Naive thymus-derived CD4-positive, alpha-beta T cell (primary cell): ENCODE measurements around the gene FGFR1OP2. TPM values are rescaled to one million over a fixed set of nuclear protein-coding genes. Genes with fewer than 3 reads are reported as not detected.
"Not testable (repeated sequence)": the region's sequence is repeated elsewhere in the genome, so short reads cannot be mapped to it uniquely, and the experiment has no call there.

Experiments
- ATAC-seq: fragments of 150-1000 bp; cut with Tn5 transposase; 2 replicates; pipeline ENCODE4 v1.10.0; 2021; ENCODE audit warnings: mild to moderate bottlenecking, moderate library complexity
- CTCF ChIA-PET: fragments of 350-600 bp; sonication (Branson Sonifier 250); formaldehyde crosslinking; loops from one replicate; lab custom pipeline; 2021; ENCODE audit warnings: antibody characterized with exemption; lab: Charles Lee
- POLR2A ChIA-PET: fragments of 350-600 bp; sonication (Branson Sonifier 250); formaldehyde crosslinking; loops from one replicate; lab custom pipeline; 2021; ENCODE audit warnings: antibody characterized with exemption, inconsistent platforms; lab: Charles Lee
- DNase-seq, 9 donors: peaks; one replicate each; pipeline versions ENCODE4 v3.0.0 to v3.0.0-alpha.2; 2020 to 2022; ENCODE audit warnings: mixed read lengths in 1 of 9
- H3K27ac ChIP-seq: one replicate; pipeline ENCODE4 v1.7.0; 2013; ENCODE audit warnings: mild to moderate bottlenecking, low read depth, low read length, moderate library complexity
- H3K27me3 ChIP-seq, 2 donors: one replicate each; pipeline ENCODE4 v1.7.0; 2013; ENCODE audit warnings: low read length in 2 of 2, mild to moderate bottlenecking in 2 of 2, moderate library complexity in 2 of 2; ENCODE audit not compliant: control insufficient read depth in 2 of 2, insufficient read depth in 2 of 2
- H3K36me3 ChIP-seq, 3 experiments: 1 replicate in 2 of 3; 2 replicates in 1 of 3; pipeline ENCODE4 v1.7.0; 2013; ENCODE audit warnings: low read length in 3 of 3, mild to moderate bottlenecking in 3 of 3, moderate library complexity in 1 of 3; ENCODE audit not compliant: insufficient read depth in 3 of 3, control insufficient read depth in 2 of 3
- H3K4me1 ChIP-seq, 2 donors: one replicate each; pipeline ENCODE4 v1.7.0; 2013; ENCODE audit warnings: low read length in 2 of 2, mild to moderate bottlenecking in 2 of 2, moderate library complexity in 1 of 2; ENCODE audit not compliant: control insufficient read depth in 2 of 2, insufficient read depth in 2 of 2
- H3K4me3 ChIP-seq: 2 replicates; pipeline ENCODE4 v1.7.0; 2013; ENCODE audit warnings: mild to moderate bottlenecking, low read length
- H3K9me3 ChIP-seq, 3 experiments: 1 replicate in 2 of 3; 2 replicates in 1 of 3; pipeline ENCODE4 v1.7.0; 2013; ENCODE audit warnings: low read length in 3 of 3; ENCODE audit not compliant: control insufficient read depth in 2 of 3
- H3K27ac Mint-ChIP-seq, 9 donors: one replicate each; pipeline ENCODE4 v1.8.0; 2020 to 2022; ENCODE audit warnings: mixed read lengths in 9 of 9, mild to moderate bottlenecking in 8 of 9, moderate library complexity in 5 of 9, inconsistent platforms in 2 of 9
- H3K27me3 Mint-ChIP-seq, 5 donors: one replicate each; pipeline ENCODE4 v1.8.0; 2021 to 2022; ENCODE audit warnings: mixed read lengths in 5 of 5, mild to moderate bottlenecking in 1 of 5
- H3K36me3 Mint-ChIP-seq, 5 donors: one replicate each; pipeline ENCODE4 v1.8.0; 2020 to 2022; ENCODE audit warnings: mixed read lengths in 5 of 5, mild to moderate bottlenecking in 3 of 5, inconsistent platforms in 1 of 5
- H3K4me1 Mint-ChIP-seq, 7 donors: one replicate each; pipeline ENCODE4 v1.8.0; 2020 to 2022; ENCODE audit warnings: mixed read lengths in 7 of 7, mild to moderate bottlenecking in 3 of 7, inconsistent platforms in 1 of 7
- H3K4me3 Mint-ChIP-seq, 10 donors: one replicate each; pipeline ENCODE4 v1.8.0; 2020 to 2022; ENCODE audit warnings: mild to moderate bottlenecking in 10 of 10, mixed read lengths in 10 of 10, moderate library complexity in 6 of 10, inconsistent platforms in 2 of 10
- H3K9me3 Mint-ChIP-seq, 11 donors: one replicate each; pipeline ENCODE4 v1.8.0; 2020 to 2022; ENCODE audit warnings: mixed read lengths in 11 of 11, mild to moderate bottlenecking in 4 of 11, inconsistent platforms in 1 of 11, moderate library complexity in 1 of 11
- intact Hi-C, 2 donors: fragments of 100-400 bp; cut with micrococcal nuclease; formaldehyde crosslinking; loops; one replicate each; pipeline ENCODE4 v1.15.1; 2023
- polyA plus RNA-seq, 2 donors: library from polyadenylated mRNA; unstranded; fragments of 300-500 nt; fragmentation: Illumina TruSeq; gene quantifications; one replicate each; pipeline ENCODE4 v1.2.3, GENCODE V29; 2021
- total RNA-seq, 6 experiments: library from RNA in 5 of 6; stranded (reverse) in 5 of 6; gene quantifications; 1 replicate in 5 of 6; 2 replicates in 1 of 6; pipeline ENCODE4 v1.2.3 and lab custom pipeline; 2021 to 2026

FGFR1OP2 gene
- total RNA-seq = 10 to 100 TPM; 35.6 to 84.0 (median 79.0) TPM
- 10 to 100 TPM; 80.7 to 90.3 TPM for polyA plus RNA-seq
- 47.9 reads per million, percentile 70 among the genes with 10 or more reads in this experiment for total RNA-seq (lab: John Stamatoyannopoulos, UW)

- H3K4me1 Mint-ChIP-seq = peaks cover 42 to 79% (median 68%) of the 10 kb centered on the region in 7 donors
- peaks cover 6 to 25% (median 8%) of the 10 kb centered on the region in 5 donors for H3K36me3 Mint-ChIP-seq
- peaks cover 0 to 3% (median 0%) of the 10 kb centered on the region in 5 donors for H3K27me3 Mint-ChIP-seq
- Histone ChIP-seq H3K4me1 (peaks cover 32 to 35% of the 10 kb centered on the region in 2 donors), H3K36me3 (peaks cover 0 to 12% (median 0%) of the 10 kb centered on the region in 3 experiments), H3K4me3 (peak within 1 kb of the TSS; percentile 96), H3K9me3 (no peaks in the 10 kb centered on the region), H3K27me3 (no peaks in the 10 kb centered on the region), H3K27ac (peak within 1 kb of the TSS; percentile 94)
- ATAC-seq = peak; percentile 95
- intact Hi-C loops = loop anchor here (1.0 to 10.0 kb wide), 16 partner anchors 34 to 1886 kb away; partner anchors contain the start of genes ITPR2 (in 2 of the 2), MRPS35 (in 2 of the 2), PPFIBP1 (in 2 of the 2) and STK38L (in 2 of the 2)
- POLR2A ChIA-PET = interaction anchor here (0.9 to 1.1 kb wide), 5 partner anchors 84 to 308 kb away, joined by 3 to 6 read pairs (median 4); partner anchors contain the start of genes ITPR2 and MED21
- H3K9me3 Mint-ChIP-seq = peaks cover 0 to 2% (median 0%) of the 10 kb centered on the region in 11 donors
- H3K27ac Mint-ChIP-seq = peak within 1 kb of the TSS; percentile 91 to 99 (median 95)
- H3K4me3 Mint-ChIP-seq = peak within 1 kb of the TSS; percentile 87 to 99 (median 97)
- peak; percentile 82 to 96 (median 93) for DNase-seq
- CTCF ChIA-PET = no interaction called here
Observed at GRCh38 chr12:26937863-26938700, at the start of gene FGFR1OP2, which contains the start of gene INTS13. TSS of gene FGFR1OP2 (plus strand) at chr12:26938470. CDS start at chr12:26954159, 15,689 bp downstream. TSS of gene INTS13 (minus strand) at chr12:26937981. CDS start at chr12:26936803, 1,178 bp downstream.

- Mint-ChIP-seq H3K36me3 (peaks cover 0 to 4% (median 3%) of the 10 kb centered on the region in 5 donors), H3K27me3 (peaks cover 0 to 4% (median 0%) of the 10 kb centered on the region in 5 donors), H3K4me1 (no peaks in the 10 kb centered on the region), H3K4me3 (no peak overlapping the region), H3K27ac (no peak overlapping the region), H3K9me3 (no peaks in the 10 kb centered on the region)
- Histone ChIP-seq H3K9me3 (no peaks in the 10 kb centered on the region), H3K4me1 (no peaks in the 10 kb centered on the region), H3K27ac (no peak overlapping the region), H3K36me3 (no peaks in the 10 kb centered on the region), H3K4me3 (no peak overlapping the region), H3K27me3 (no peaks in the 10 kb centered on the region)
- ATAC-seq = no peak
- DNase-seq = no peak
- CTCF ChIA-PET = interaction anchor here (0.6 kb wide), 1 partner anchor 249 kb away, joined by 3 read pairs; no protein-coding TSS in a partner anchor
- intact Hi-C loops = no loop called here
- POLR2A ChIA-PET = no interaction called here
Observed at GRCh38 chr12:26890784-26891183, 47.5 kb upstream of the FGFR1OP2 start.

DNA sequence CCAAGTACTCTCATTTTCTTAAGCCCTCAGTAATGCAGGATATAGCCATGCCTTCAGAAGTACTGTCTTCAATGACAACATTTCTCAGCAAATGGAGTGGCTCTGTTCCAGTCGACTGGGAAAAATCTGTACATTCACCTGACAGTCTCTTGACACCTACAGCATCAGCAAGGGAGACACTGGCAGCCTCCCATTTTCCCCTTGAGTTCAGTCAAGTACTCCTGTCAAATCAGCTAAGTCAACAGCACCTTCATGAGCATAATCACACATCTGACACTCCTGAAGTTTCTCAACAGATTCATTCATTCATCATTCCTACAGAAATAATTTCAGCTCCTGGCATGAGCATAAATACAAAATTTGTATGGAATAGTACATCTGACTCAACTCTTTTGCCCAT, 46.6 kb upstream of the FGFR1OP2 start:
- no peaks in the 10 kb centered on the region for H3K9me3 ChIP-seq
- DNase-seq (no peak), ATAC-seq (no peak)
- no peak overlapping the region for H3K4me3 ChIP-seq
- ChIA-PET CTCF (no interaction called here), POLR2A (no interaction called here)
- Mint-ChIP-seq H3K4me1 (no peaks in the 10 kb centered on the region), H3K9me3 (no peaks in the 10 kb centered on the region), H3K4me3 (no peak overlapping the region), H3K27ac (no peak overlapping the region), H3K36me3 (peaks cover 0 to 8% (median 4%) of the 10 kb centered on the region in 5 donors), H3K27me3 (peaks cover 0 to 2% (median 0%) of the 10 kb centered on the region in 5 donors)
- H3K36me3 ChIP-seq = no peaks in the 10 kb centered on the region
- H3K4me1 ChIP-seq = no peaks in the 10 kb centered on the region
- H3K27ac ChIP-seq = no peak overlapping the region
- H3K27me3 ChIP-seq = no peaks in the 10 kb centered on the region
- intact Hi-C loops = no loop called here

DNA sequence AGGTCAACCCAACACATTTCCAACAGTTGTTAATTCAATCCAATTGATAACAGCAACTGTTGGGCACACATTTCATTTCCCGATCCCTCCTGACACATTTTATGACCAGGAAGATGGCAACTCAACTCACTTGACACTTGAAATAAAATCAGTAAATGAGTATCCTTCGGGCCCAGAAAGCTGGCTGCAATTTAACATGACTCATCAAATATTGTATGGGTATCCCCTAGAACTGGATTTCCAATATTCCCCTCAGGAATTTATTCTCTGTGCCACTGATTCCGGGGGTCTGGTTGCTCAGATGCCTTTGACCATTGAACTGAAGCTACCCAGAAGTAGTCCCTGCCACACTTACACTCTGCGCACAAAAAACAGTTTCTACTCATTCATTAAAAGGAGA, 42.6 kb upstream of the FGFR1OP2 start:
- ATAC-seq (no peak), DNase-seq (no peak)
- Histone ChIP-seq H3K27ac (no peak overlapping the region), H3K36me3 (peaks cover 0 to 8% (median 0%) of the 10 kb centered on the region in 3 experiments), H3K9me3 (no peaks in the 10 kb centered on the region), H3K4me1 (peaks cover 0 to 5% of the 10 kb centered on the region in 2 donors), H3K27me3 (no peaks in the 10 kb centered on the region), H3K4me3 (no peak overlapping the region)
- Mint-ChIP-seq H3K9me3 (peaks cover 0 to 5% (median 0%) of the 10 kb centered on the region in 11 donors), H3K4me3 (no peak overlapping the region), H3K36me3 (peaks cover 5 to 26% (median 17%) of the 10 kb centered on the region in 5 donors), H3K4me1 (peaks cover 0 to 2% (median 0%) of the 10 kb centered on the region in 7 donors), H3K27me3 (no peaks in the 10 kb centered on the region), H3K27ac (peak overlapping the region in 1 of 9 donors; percentile 20)
- ChIA-PET POLR2A (no interaction called here), CTCF (no interaction called here)
- intact Hi-C loops = no loop called here

DNA sequence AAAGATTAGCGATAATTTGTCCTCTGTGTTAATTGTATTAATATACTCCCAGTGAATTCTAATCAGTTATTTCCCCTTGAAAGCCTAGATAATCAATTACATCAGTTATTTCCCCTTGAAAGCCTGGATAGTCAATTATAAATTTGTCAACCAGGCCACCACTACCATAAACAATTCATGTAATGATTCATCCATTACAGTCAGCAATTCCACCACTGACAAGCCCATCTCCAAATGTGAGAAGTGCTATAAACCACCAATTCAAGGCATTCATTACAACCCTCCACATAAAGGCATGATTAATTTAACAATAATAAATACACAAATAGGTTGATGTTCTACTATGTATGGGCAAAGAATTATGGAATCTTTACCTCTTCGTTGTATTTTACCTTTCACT, 41.4 kb upstream of the FGFR1OP2 start:
- no peak overlapping the region for H3K4me3 Mint-ChIP-seq
- Histone ChIP-seq H3K27ac (no peak overlapping the region), H3K4me3 (no peak overlapping the region), H3K4me1 (peaks cover 0 to 5% of the 10 kb centered on the region in 2 donors), H3K27me3 (no peaks in the 10 kb centered on the region), H3K36me3 (peaks cover 0 to 8% (median 0%) of the 10 kb centered on the region in 3 experiments), H3K9me3 (no peaks in the 10 kb centered on the region)
- peaks cover 8 to 38% (median 27%) of the 10 kb centered on the region in 5 donors for H3K36me3 Mint-ChIP-seq
- no peaks in the 10 kb centered on the region for H3K27me3 Mint-ChIP-seq
- peaks cover 0 to 2% (median 0%) of the 10 kb centered on the region in 7 donors for H3K4me1 Mint-ChIP-seq
- ChIA-PET POLR2A (no interaction called here), CTCF (interaction anchor here (1.4 kb wide), 1 partner anchor 12 kb away, joined by 4 read pairs; no protein-coding TSS in a partner anchor)
- peak overlapping the region in 1 of 9 donors; percentile 10 for H3K27ac Mint-ChIP-seq
- ATAC-seq (no peak), DNase-seq (no peak)
- intact Hi-C loops = no loop called here
- peaks cover 0 to 7% (median 0%) of the 10 kb centered on the region in 11 donors for H3K9me3 Mint-ChIP-seq

DNA sequence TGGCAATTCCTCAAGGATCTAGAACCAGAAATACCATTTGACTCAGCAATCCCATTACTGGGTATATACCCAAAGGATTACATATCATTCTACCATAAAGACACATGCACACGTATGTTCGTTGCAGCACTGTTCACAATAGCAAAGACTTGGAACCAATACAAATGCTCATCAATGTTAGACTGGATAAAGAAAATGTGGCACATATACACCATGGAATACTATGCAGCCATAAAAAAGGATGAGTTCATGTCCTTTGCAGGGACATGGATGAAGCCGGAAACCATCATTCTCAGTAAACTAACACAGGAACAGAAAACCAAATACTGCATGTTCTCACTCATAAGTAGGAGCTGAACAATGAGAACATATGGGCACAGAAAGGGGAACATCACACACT, 34.9 kb upstream of the FGFR1OP2 start:
- H3K4me3 Mint-ChIP-seq, intact Hi-C loops, DNase-seq, H3K4me1 ChIP-seq, POLR2A ChIA-PET, H3K9me3 ChIP-seq, H3K27me3 ChIP-seq, H3K4me3 ChIP-seq, ATAC-seq, H3K27me3 Mint-ChIP-seq, H3K27ac Mint-ChIP-seq, H3K27ac ChIP-seq: not testable (repeated sequence)
- CTCF ChIA-PET = interaction anchor here (0.6 kb wide), 1 partner anchor 392 kb away, joined by 10 read pairs; no protein-coding TSS in a partner anchor
- Mint-ChIP-seq H3K36me3 (peaks cover 21 to 81% (median 62%) of the 10 kb centered on the region in 5 donors), H3K4me1 (peaks cover 0 to 14% (median 8%) of the 10 kb centered on the region in 7 donors), H3K9me3 (peaks cover 0 to 17% (median 2%) of the 10 kb centered on the region in 11 donors)
- peaks cover 0 to 25% (median 0%) of the 10 kb centered on the region in 3 experiments for H3K36me3 ChIP-seq
